Stimulated activated effector memory CD8-positive, alpha-beta T cell treated with anti-CD3 and anti-CD28 coated beads, Interleukin-12 subunit alpha, Interleukin-12 subunit beta, amount 100 ng/mL, for 72 hours (primary cell): ENCODE results near the gene CLEC14A.
A peak's percentile ranks its signal among the peaks of the same experiment; 100 is the strongest.

Experiments used
- ATAC-seq: fragments of 150-1000 bp; cut with Tn5 transposase; 2 replicates; pipeline ENCODE4 v1.10.0; 2021
- DNase-seq, 2 donors: peaks; one replicate each; pipeline ENCODE4 v3.0.0; 2021 to 2022; ENCODE audit warnings: low spot score in 2 of 2
- H3K27ac Mint-ChIP-seq: one replicate; pipeline ENCODE4 v1.8.0; 2022; ENCODE audit warnings: mild to moderate bottlenecking, mixed read lengths
- H3K36me3 Mint-ChIP-seq: one replicate; pipeline ENCODE4 v1.8.0; 2022; ENCODE audit warnings: mild to moderate bottlenecking, mixed read lengths
- H3K4me1 Mint-ChIP-seq: one replicate; pipeline ENCODE4 v1.8.0; 2022; ENCODE audit warnings: mixed read lengths
- H3K4me3 Mint-ChIP-seq: one replicate; pipeline ENCODE4 v1.8.0; 2022; ENCODE audit warnings: mild to moderate bottlenecking, mixed read lengths
- H3K9me3 Mint-ChIP-seq: one replicate; pipeline ENCODE4 v1.8.0; 2022; ENCODE audit warnings: mixed read lengths

CLEC14A gene

GRCh38 chr14:38213001-38213400, 42.9 kb downstream of the CLEC14A start:
- Mint-ChIP-seq H3K36me3 (peaks cover 5% of the 10 kb centered on the region), H3K9me3 (peaks cover 2% of the 10 kb centered on the region), H3K4me1 (peaks cover 14% of the 10 kb centered on the region), H3K4me3 (no peak overlapping the region), H3K27ac (no peak overlapping the region)
- ATAC-seq (no peak), DNase-seq (no peak)

GRCh38 chr14:38212111-38212510, 43.8 kb downstream of the CLEC14A start:
- H3K27ac Mint-ChIP-seq: no peak overlapping the region
- H3K9me3 Mint-ChIP-seq: peaks cover 2% of the 10 kb centered on the region
- peaks cover 5% of the 10 kb centered on the region for H3K36me3 Mint-ChIP-seq
- H3K4me1 Mint-ChIP-seq: peaks cover 15% of the 10 kb centered on the region
- no peak for DNase-seq
- H3K4me3 Mint-ChIP-seq: no peak overlapping the region
- no peak for ATAC-seq

- ATAC-seq (no peak), DNase-seq (no peak)
- H3K9me3 Mint-ChIP-seq: peaks cover 2% of the 10 kb centered on the region
- peaks cover 5% of the 10 kb centered on the region for H3K36me3 Mint-ChIP-seq
- no peak overlapping the region for H3K27ac Mint-ChIP-seq
- no peak overlapping the region for H3K4me3 Mint-ChIP-seq
- H3K4me1 Mint-ChIP-seq: peaks cover 15% of the 10 kb centered on the region
These were observed 44.6 kb downstream of the CLEC14A start for GRCh38 chr14:38211255-38211735.

GRCh38 chr14:38210587-38211216, 45.2 kb downstream of the CLEC14A start:
- no peak overlapping the region for H3K27ac Mint-ChIP-seq
- no peak for ATAC-seq
- DNase-seq: no peak
- H3K36me3 Mint-ChIP-seq: peaks cover 5% of the 10 kb centered on the region
- H3K9me3 Mint-ChIP-seq: peaks cover 7% of the 10 kb centered on the region
- H3K4me3 Mint-ChIP-seq: no peak overlapping the region
- H3K4me1 Mint-ChIP-seq: peaks cover 15% of the 10 kb centered on the region

- ATAC-seq: peak; percentile 66
- Mint-ChIP-seq H3K4me1 (peaks cover 15% of the 10 kb centered on the region), H3K36me3 (peaks cover 5% of the 10 kb centered on the region), H3K4me3 (peak overlapping the region; percentile 5), H3K27ac (no peak overlapping the region), H3K9me3 (peaks cover 7% of the 10 kb centered on the region)
- DNase-seq: no peak
These were observed 46.0 kb downstream of the CLEC14A start for GRCh38 chr14:38209572-38210557.

GRCh38 chr14:38208618-38209562, 47.0 kb downstream of the CLEC14A start:
- peak; percentile 42 for ATAC-seq
- peak overlapping the region; percentile 40 for H3K4me3 Mint-ChIP-seq
- DNase-seq: no peak

GRCh38 chr14:38207736-38208617, 47.9 kb downstream of the CLEC14A start, which contains the start of gene SSTR1:
Gene SSTR1 (plus strand): TSS chr14:38207904. CDS start chr14:38209390, 1,486 bp downstream.
- Mint-ChIP-seq H3K36me3 (peaks cover 5% of the 10 kb centered on the region), H3K4me1 (peaks cover 15% of the 10 kb centered on the region), H3K9me3 (peaks cover 7% of the 10 kb centered on the region), H3K4me3 (peak within 1 kb of the TSS; percentile 40), H3K27ac (no peak within 1 kb of the TSS)
- ATAC-seq (no peak), DNase-seq (no peak)

More at GRCh38 chr14:38208618-38209562, 47.0 kb downstream of the CLEC14A start:
- H3K27ac Mint-ChIP-seq: no peak overlapping the region
- peaks cover 15% of the 10 kb centered on the region for H3K4me1 Mint-ChIP-seq
- H3K9me3 Mint-ChIP-seq: peaks cover 7% of the 10 kb centered on the region
- H3K36me3 Mint-ChIP-seq: peaks cover 5% of the 10 kb centered on the region

GRCh38 chr14:38207377-38207735, 48.5 kb downstream of the CLEC14A start:
- DNase-seq (no peak), ATAC-seq (no peak)
- Mint-ChIP-seq H3K4me3 (no peak overlapping the region), H3K4me1 (peaks cover 15% of the 10 kb centered on the region), H3K27ac (no peak overlapping the region), H3K9me3 (peaks cover 7% of the 10 kb centered on the region), H3K36me3 (peaks cover 5% of the 10 kb centered on the region)

GRCh38 chr14:38206689-38207376, 49.1 kb downstream of the CLEC14A start:
- no peak for ATAC-seq
- DNase-seq: no peak
- peaks cover 5% of the 10 kb centered on the region for H3K36me3 Mint-ChIP-seq
- H3K4me1 Mint-ChIP-seq: peaks cover 15% of the 10 kb centered on the region
- H3K4me3 Mint-ChIP-seq: no peak overlapping the region
- H3K9me3 Mint-ChIP-seq: peaks cover 7% of the 10 kb centered on the region
- no peak overlapping the region for H3K27ac Mint-ChIP-seq

- H3K36me3 Mint-ChIP-seq: peaks cover 5% of the 10 kb centered on the region
- no peak overlapping the region for H3K27ac Mint-ChIP-seq
- H3K4me3 Mint-ChIP-seq: no peak overlapping the region
- ATAC-seq: no peak
- DNase-seq: no peak
- H3K4me1 Mint-ChIP-seq: peaks cover 15% of the 10 kb centered on the region
- peaks cover 7% of the 10 kb centered on the region for H3K9me3 Mint-ChIP-seq
These were observed 49.8 kb downstream of the CLEC14A start for GRCh38 chr14:38205949-38206665.

- ATAC-seq: no peak
- DNase-seq: no peak
- Mint-ChIP-seq H3K36me3 (peaks cover 5% of the 10 kb centered on the region), H3K27ac (no peak overlapping the region), H3K4me3 (no peak overlapping the region), H3K4me1 (peaks cover 15% of the 10 kb centered on the region), H3K9me3 (peaks cover 4% of the 10 kb centered on the region)
These were observed 50.6 kb downstream of the CLEC14A start for GRCh38 chr14:38205119-38205813.

GRCh38 chr14:38204719-38205115, 51.2 kb downstream of the CLEC14A start:
- ATAC-seq (no peak), DNase-seq (no peak)
- H3K9me3 Mint-ChIP-seq: peaks cover 4% of the 10 kb centered on the region
- no peak overlapping the region for H3K27ac Mint-ChIP-seq
- H3K4me3 Mint-ChIP-seq: no peak overlapping the region
- peaks cover 5% of the 10 kb centered on the region for H3K36me3 Mint-ChIP-seq
- peaks cover 12% of the 10 kb centered on the region for H3K4me1 Mint-ChIP-seq
